Tibial nerve (tissue), 4 donors: ENCODE data around the gene FAM228B. TPM values are rescaled to one million over a fixed set of nuclear protein-coding genes. Genes with fewer than 3 reads are reported as not detected.
"Not testable (repeated sequence)": the region's sequence is repeated elsewhere in the genome, so short reads cannot be mapped to it uniquely, and the experiment has no call there.

Experiments
- DNase-seq, 2 donors: peaks; one replicate each; pipeline ENCODE4 v3.0.0-alpha.2; 2019; ENCODE audit warnings: low spot score in 2 of 2
- H3K27ac ChIP-seq, 4 donors: fragments of 200-600 bp; sonication (generic) in 3 of 4; one replicate each; pipeline ENCODE4 v1.5.1; 2017 to 2019; ENCODE audit warnings: mild to moderate bottlenecking in 1 of 4
- H3K27me3 ChIP-seq, 2 donors: fragments of 200-600 bp; sonication (generic) in 1 of 2; one replicate each; pipeline versions ENCODE4 v1.5.1 to v1.6.0; 2017 to 2019
- H3K36me3 ChIP-seq, 3 donors: fragments of 200-600 bp; sonication (generic); one replicate each; pipeline ENCODE4 v1.5.1; 2018 to 2019
- H3K4me1 ChIP-seq, 4 donors: fragments of 200-600 bp; sonication (generic) in 3 of 4; one replicate each; pipeline ENCODE4 v1.5.1; 2017 to 2019
- H3K4me3 ChIP-seq, 4 donors: fragments of 200-600 bp; sonication (generic) in 3 of 4; one replicate each; pipeline ENCODE4 v1.5.1; 2017 to 2019; ENCODE audit warnings: mild to moderate bottlenecking in 1 of 4, moderate library complexity in 1 of 4
- H3K9me3 ChIP-seq, 4 donors: fragments of 200-600 bp; sonication (generic) in 3 of 4; one replicate each; pipeline ENCODE4 v1.5.1; 2017 to 2019
- CTCF ChIP-seq, 5 experiments: fragments of 200-600 bp in 3 of 5; fragments of 450-650 bp in 2 of 5; sonication (generic) in 3 of 5; IDR thresholded peaks; one replicate each; pipeline ENCODE4 v1.5.1; 2016 to 2019; ENCODE audit warnings: antibody characterized with exemption in 5 of 5, mild to moderate bottlenecking in 3 of 5, moderate library complexity in 2 of 5
- EP300 ChIP-seq, 2 donors: sonication (generic); formaldehyde crosslinking; IDR thresholded peaks; one replicate each; pipeline ENCODE4 v1.6.1; 2017; ENCODE audit warnings: antibody characterized with exemption in 2 of 2, mild to moderate bottlenecking in 1 of 2
- POLR2A ChIP-seq, 2 donors: fragments of 450-650 bp; IDR thresholded peaks; one replicate each; pipeline ENCODE4 v1.6.1; 2017; ENCODE audit warnings: antibody characterized with exemption in 2 of 2, mild to moderate bottlenecking in 2 of 2, moderate library complexity in 2 of 2
- WGBS, 2 donors: methylation state at CpG; one replicate each; pipeline ENCODE4 v1.1.5; 2018; 5-methylcytosine and 5-hydroxymethylcytosine counted together
- total RNA-seq, 4 donors: library from RNA; depleted of rRNA; stranded (reverse); fragments of >200 nt; gene quantifications; one replicate each; pipeline ENCODE4 v1.1.0, GENCODE V29; 2016

Gene FAM228B
- total RNA-seq, 4 donors from 2014 or later: 37.7 to 68.6 (median 46.6) TPM

GRCh38 chr2:24121469-24121868 is 1.8 kb upstream of the FAM228B start:
- no peak overlapping the region for H3K4me3 ChIP-seq
- no peaks in the 10 kb centered on the region for H3K9me3 ChIP-seq
- peaks cover 0 to 39% (median 11%) of the 10 kb centered on the region in 4 donors for H3K4me1 ChIP-seq
- TF ChIP-seq POLR2A (IDR thresholded peaks at IDR 0.05): no peak
- no peak for TF ChIP-seq EP300 (IDR thresholded peaks at IDR 0.05)
- TF ChIP-seq CTCF (IDR thresholded peaks at IDR 0.05): no peak
- H3K27me3 ChIP-seq: no peaks in the 10 kb centered on the region
- H3K27ac ChIP-seq: peak overlapping the region in 2 of 4 donors; percentile 37 to 93
- 41 to 47% methylated on average over 4 of the region's 4 CpGs for WGBS, 2 donors
- no peak for DNase-seq
- peaks cover 0 to 7% (median 0%) of the 10 kb centered on the region in 3 donors for H3K36me3 ChIP-seq

GRCh38 chr2:24122366-24123194 is 689 bp upstream of the FAM228B start:
- peaks cover 0 to 2% (median 0%) of the 10 kb centered on the region in 3 donors for H3K36me3 ChIP-seq
- TF ChIP-seq EP300 (IDR thresholded peaks at IDR 0.05): no peak
- no peak for TF ChIP-seq CTCF (IDR thresholded peaks at IDR 0.05)
- no peak for TF ChIP-seq POLR2A (IDR thresholded peaks at IDR 0.05)
- no peaks in the 10 kb centered on the region for H3K9me3 ChIP-seq
- H3K27me3 ChIP-seq: no peaks in the 10 kb centered on the region
- WGBS, 2 donors: 7 to 8% methylated on average over 13 to 14 of the region's 15 CpGs
- peak overlapping the region; percentile 80 to 97 (median 94) for H3K27ac ChIP-seq
- H3K4me3 ChIP-seq: peak overlapping the region; percentile 53 to 79 (median 64)
- H3K4me1 ChIP-seq: peaks cover 0 to 39% (median 11%) of the 10 kb centered on the region in 4 donors
- no peak for DNase-seq

GRCh38 chr2:24123922-24124580 is 782 bp downstream of the FAM228B start:
- Histone ChIP-seq H3K27me3 (no peaks in the 10 kb centered on the region), H3K4me3 (peak overlapping the region; percentile 53 to 79 (median 64)), H3K27ac (peak overlapping the region; percentile 80 to 97 (median 94)), H3K36me3 (no peaks in the 10 kb centered on the region), H3K9me3 (no peaks in the 10 kb centered on the region), H3K4me1 (peaks cover 0 to 39% (median 11%) of the 10 kb centered on the region in 4 donors)
- DNase-seq: peak in 1 of 2 donors; percentile 16
- WGBS, 2 donors: 7 to 9% methylated on average over 8 of the region's 9 CpGs
- TF ChIP-seq EP300 (IDR thresholded peaks at IDR 0.05) (no peak), POLR2A (IDR thresholded peaks at IDR 0.05) (no peak), CTCF (IDR thresholded peaks at IDR 0.05) (no peak)

GRCh38 chr2:24125956-24126355 is 2.7 kb downstream of the FAM228B start:
- no peak overlapping the region for H3K4me3 ChIP-seq
- no peak for TF ChIP-seq CTCF (IDR thresholded peaks at IDR 0.05)
- no peak for TF ChIP-seq POLR2A (IDR thresholded peaks at IDR 0.05)
- no peak for TF ChIP-seq EP300 (IDR thresholded peaks at IDR 0.05)
- peaks cover 0 to 34% (median 14%) of the 10 kb centered on the region in 4 donors for H3K4me1 ChIP-seq
- no peaks in the 10 kb centered on the region for H3K9me3 ChIP-seq
- no peak overlapping the region for H3K27ac ChIP-seq
- no peaks in the 10 kb centered on the region for H3K36me3 ChIP-seq
- DNase-seq: no peak
- H3K27me3 ChIP-seq: no peaks in the 10 kb centered on the region
- WGBS, 2 donors: 27 to 41% methylated on average over 1 of the region's 1 CpG

- H3K27ac ChIP-seq: no peak overlapping the region
- peaks cover 0 to 6% (median 0%) of the 10 kb centered on the region in 4 donors for H3K4me1 ChIP-seq
- H3K27me3 ChIP-seq: no peaks in the 10 kb centered on the region
- DNase-seq: no peak
- WGBS, 2 donors: 96 to 100% methylated on average over 3 of the region's 3 CpGs
- no peak overlapping the region for H3K4me3 ChIP-seq
- H3K9me3 ChIP-seq: peaks cover 0 to 6% (median 0%) of the 10 kb centered on the region in 4 donors
- peaks cover 0 to 5% (median 0%) of the 10 kb centered on the region in 3 donors for H3K36me3 ChIP-seq
- TF ChIP-seq POLR2A (IDR thresholded peaks at IDR 0.05): no peak
- TF ChIP-seq CTCF (IDR thresholded peaks at IDR 0.05): no peak
- no peak for TF ChIP-seq EP300 (IDR thresholded peaks at IDR 0.05)
These were observed 9.3 kb downstream of the FAM228B start for GRCh38 chr2:24132543-24132942.

GRCh38 chr2:24140305-24140704 is 17.0 kb downstream of the FAM228B start:
- DNase-seq: not testable (repeated sequence)

More at GRCh38 chr2:24140305-24140704, 17.0 kb downstream of the FAM228B start:
- not testable (repeated sequence) for H3K27me3 ChIP-seq, H3K4me1 ChIP-seq, H3K27ac ChIP-seq, H3K4me3 ChIP-seq, H3K9me3 ChIP-seq
- H3K36me3 ChIP-seq: peaks cover 0 to 57% (median 3%) of the 10 kb centered on the region in 3 donors
- 91% methylated on average over 5 of the region's 5 CpGs for whole genome bisulfite sequencing, 2 donors
